HG02870 (cell line): ENCODE data around the gene WDR75.
"Not testable (repeated sequence)": the region's sequence is repeated elsewhere in the genome, so short reads cannot be mapped to it uniquely, and the experiment has no call there.

Experiments
- ATAC-seq: cut with Tn5 transposase; IDR thresholded peaks from one replicate; pipeline ENCODE4 v1.9.1; 2021; ENCODE audit warnings: mild to moderate bottlenecking, moderate library complexity; ENCODE audit not compliant: unreplicated experiment

WDR75 gene

DNA sequence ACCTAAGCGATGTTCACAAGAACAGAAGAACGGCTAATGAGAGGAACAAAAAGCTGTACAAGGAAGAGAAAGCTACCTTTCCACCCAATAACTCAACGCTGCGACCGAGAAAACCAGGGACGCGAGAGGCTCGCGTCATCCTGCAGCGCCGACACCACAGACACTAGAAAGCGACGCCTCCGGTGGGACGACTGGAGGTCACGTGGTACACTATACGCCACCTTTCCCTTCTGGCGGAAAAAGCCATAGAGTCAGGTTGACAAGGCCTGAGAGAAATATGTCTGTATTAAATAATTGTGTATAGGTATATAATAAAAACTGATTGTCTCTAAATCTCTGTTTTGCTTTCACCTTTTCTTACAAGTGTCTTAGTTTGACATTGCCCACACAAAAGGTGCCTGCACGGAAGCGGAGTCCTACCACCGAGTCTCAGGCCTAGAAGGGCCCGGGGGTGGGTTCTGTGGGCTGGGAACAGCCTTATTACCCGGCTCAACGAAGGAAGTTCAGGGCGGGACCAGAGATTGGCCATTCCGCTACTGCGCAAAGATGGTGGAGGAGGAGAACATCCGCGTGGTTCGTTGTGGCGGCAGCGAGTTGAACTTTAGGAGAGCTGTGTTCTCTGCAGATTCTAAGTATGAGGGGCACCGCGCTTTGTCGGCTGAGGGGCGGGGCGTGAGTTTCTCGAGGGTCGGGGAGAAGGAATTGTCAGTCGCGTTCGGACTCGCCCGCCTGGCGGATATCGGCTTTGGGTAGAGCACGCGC lies at the start of gene WDR75:
Gene WDR75, plus strand, starts transcription at position 528 of the 762 bp plus-strand sequence. Its CDS starts 19 bp downstream, at position 547.
- peak; percentile 84 for ATAC-seq

DNA sequence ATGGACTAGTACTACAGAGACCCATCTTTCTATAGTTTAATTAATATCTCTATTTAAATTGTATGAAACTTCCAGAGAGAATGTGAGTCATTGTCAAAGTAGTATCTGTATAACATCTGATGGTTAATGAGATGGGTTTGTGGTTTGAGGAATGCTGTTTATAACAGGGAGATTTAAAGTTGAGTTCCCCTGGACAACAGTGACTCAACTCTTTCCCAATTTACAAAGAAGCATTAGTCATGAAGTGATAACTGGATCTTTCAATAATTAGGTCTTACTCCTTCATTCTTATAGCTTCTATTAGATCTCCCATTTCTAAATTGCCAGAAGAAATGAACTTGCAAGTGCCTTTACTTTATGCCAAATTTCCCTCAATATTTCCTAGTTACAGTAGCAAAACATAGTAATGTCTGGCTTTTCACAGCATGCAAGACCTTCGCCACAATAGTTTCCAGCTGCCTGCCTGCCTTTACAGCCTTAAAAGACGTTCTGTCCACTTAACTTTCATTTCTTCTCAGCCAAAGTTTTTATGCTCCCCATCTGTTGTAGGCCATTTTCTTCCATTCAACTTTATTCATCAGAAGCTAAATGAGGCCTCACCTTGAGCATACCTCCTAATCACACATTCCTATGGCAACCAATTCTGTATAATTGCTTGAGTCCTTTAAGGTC lies 47.7 kb upstream of the WDR75 start:
- ATAC-seq = no peak

DNA sequence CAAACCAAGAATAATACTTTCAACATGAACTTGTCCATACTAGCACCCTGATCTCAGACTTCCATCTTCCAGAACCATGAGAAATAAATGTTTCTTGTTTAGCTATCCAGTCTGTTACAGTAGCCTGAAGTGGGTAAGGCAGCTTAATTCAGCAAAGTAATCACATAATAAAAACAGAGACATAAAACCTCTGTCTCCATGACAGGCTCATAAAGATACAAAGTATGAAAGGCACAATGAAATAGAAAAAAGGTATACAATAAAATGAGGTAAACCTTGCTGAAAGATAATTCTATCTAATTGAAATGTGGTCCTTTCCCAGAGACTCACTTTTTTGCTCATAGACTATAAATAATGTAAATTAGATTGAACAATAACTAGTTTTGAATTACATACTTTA lies 46.7 kb upstream of the WDR75 start:
- ATAC-seq = no peak

DNA sequence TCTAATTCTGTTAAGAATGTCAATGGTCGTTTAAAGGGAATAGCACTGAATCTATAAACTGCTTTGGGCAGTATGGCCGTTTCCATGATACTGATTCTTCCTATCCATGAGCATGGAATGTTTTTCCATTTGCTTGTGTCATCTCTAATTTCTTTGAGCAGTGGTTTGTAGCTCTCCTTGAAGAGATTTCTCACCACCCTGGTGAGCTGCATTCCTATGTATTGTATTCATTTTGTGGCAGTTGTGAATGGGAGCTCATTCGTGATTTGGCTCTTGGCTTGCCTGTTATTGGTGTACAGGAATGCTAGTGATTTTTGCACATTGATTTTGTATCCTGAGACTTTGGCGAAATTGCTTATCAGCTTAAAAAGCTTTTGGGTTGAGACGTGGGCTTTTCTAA lies 38.3 kb upstream of the WDR75 start:
- no peak for ATAC-seq

DNA sequence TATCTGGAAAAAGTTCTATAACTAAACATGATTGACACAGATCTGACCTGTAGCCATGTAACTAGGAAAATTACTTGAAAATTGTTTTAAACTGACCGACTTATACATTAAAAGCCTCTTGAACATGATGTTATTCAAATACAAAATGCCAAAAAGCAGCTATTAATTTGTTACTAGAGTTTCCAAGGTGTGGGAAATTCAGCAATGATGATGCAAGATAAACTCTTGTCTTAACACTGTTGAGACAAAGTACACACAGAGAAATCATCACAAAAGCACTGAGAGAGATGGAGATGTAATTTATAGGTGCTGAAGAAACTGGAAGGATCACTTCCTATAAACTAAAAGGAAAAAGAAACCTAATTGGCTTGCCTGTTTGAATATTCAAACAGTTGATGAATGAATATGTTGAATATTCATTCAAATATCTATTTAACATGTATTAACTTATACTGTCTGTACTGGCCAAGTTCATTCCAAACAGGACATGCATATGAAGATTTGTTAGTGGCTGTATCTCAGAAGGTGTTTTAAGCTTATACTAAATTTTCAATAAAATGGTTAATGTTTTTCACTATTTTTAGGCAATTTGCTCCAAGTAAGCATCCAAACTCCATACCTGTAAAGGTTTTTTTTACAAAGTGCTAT lies 34.6 kb upstream of the WDR75 start:
- ATAC-seq = no peak

DNA sequence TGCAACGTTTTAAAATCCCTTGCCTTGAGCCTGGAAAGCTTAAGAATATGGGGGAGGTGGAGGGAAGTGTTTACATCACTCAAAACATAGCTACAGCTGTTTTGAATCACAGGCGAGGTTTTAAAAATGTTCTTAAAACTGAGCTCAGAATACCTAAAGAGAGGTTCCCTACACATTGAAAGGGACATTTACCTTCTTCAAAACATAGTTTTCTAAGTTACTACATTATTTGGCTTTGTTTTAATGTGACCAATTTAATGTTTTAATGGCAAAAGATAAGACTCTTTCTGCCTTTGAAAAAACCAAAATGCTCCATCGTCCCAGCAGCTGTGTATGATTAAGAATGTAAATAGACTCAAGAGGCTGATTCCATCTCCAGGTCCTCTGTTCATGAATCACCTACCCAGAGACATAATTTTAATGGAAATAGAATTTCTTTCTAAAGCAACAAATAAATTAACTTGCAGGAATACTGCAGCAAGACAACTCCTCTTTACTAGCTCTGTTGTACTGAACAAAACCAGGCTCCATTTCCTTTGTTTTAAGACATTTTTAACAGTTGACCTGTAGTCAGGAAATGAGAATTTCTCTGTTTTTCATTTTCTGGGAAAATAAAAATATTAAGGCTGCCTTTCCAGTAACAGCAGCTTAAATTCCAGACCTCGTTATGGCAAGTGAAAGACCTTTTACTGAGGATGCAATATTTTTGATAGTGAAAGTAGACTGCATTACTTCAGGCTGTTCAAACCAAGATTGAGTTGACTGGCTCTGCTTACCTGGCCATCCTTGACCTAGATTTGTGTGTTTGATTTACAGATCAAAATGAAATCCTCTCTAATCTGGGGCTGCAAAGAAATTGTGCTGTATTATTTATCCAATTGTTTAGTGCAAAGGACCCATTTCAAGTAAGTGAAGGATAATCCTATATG lies 33.7 kb upstream of the WDR75 start:
- no peak for ATAC-seq

DNA sequence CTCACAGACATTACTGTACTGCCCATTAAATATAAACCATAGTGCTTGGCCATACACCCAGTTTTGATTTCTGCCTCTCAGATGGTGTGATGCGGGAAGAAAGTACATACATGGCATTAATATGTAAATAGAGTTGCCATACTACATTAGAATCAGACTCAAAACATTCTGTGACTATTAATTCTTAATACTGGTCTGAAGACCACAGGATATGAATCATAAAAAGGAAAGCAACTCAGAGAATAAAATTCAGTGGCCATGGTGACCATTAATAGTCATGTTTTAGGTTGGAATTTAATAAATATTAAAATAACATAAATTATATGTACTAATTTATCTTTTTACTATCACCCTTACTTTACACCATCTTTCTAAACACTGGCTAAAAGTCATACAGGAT lies 33.0 kb upstream of the WDR75 start:
- ATAC-seq = no peak

DNA sequence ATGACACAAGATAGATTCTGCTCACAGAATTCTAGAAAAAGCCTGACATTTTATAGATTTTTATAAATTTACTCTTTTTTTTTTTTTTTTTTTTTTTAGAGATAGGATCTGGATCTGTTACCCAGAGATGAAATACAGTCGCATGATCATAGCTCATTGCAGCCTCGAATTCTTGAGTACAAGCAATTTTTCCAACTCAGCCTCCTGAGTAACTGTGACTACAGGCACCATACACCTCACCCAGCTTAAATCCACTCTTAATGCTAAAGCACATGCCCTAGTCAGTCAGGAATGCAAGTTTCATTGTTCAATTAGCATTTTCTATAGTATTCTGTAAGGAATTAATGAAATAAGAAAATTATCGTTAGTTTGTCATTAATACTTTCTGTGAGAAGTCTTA lies 32.1 kb upstream of the WDR75 start:
- no peak for ATAC-seq

DNA sequence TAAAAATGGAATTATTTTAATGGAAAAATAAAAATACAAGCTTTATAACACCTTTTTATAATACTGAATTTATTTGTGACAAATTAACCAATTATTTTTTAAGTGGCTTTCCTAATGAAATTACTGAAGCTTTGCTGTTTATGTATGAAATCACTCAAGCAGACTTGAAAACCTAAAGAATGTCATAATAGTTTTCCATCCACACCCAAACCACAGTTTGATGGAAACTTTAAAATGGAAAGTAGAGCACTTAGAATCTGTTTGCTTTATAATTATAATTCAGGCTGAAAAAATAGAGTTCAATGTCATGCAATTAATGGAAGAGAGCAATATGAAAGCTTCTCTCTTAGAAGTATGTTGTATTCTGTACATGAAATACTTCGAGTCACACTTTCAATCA lies 31.6 kb upstream of the WDR75 start:
- ATAC-seq = no peak

DNA sequence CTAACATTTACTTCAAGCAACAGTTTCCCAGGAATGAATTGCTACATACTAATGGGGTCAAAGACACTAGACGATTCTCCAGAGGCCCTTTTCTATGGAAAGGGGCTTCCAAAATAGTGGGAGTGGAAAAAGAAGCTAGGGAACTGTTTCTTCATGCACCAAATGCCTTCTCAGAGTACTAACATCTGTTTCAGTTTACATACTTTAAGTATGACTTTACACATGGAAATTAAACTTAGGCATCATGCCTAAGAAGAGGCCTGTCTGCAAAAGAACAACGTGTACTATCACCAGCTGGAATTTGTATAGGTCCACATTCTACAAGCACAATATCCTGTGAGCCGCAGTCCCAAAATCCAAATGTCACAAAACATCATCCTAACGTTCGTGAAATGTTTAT lies 29.4 kb upstream of the WDR75 start:
- ATAC-seq = no peak

DNA sequence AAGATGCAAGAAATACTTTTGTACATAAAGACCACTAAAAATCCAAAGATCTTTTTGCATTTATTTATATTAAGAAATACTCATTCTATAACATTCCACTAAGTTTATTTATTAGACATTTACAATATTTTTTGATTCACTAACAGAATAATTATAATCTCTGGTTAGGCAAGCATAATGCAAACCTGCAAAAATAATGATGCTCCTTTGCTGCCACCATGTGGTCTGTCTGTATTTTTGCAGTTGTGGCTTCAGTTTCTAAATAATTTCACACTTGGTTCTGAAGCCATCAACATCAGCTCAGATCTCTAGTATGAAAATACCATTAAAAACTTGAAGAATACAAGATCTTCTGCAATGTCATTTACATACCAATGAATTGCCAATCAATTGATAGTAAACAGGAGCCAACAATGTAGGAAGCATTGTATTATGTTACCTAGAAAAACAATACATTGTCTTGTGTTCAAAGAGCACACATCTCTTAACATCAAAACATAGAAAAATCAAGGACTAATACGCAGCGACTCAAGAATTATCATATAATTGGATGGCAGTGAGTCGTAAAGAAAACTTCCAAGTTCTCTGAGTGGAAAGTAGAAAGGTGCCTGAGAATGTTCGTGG lies 28.8 kb upstream of the WDR75 start:
- ATAC-seq = peak; percentile 69

DNA sequence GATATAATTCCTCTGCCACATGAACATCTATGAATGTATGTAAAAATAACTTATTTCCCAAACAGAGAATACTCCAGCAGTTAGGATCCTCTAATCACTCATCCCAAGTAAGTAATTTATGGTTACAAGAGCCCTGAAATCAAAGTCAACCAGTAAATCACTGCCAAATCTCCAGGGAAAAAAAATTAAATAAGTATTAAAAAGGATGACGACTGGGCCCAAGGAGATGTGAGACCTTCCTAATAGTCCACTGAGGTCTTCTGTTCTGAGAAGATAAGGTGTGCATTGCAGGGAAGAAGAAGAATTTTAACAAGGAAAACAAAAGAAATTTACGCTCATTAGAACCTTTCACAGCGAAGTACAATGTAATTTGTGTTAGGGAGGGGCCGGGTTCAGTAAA lies 28.0 kb upstream of the WDR75 start:
- no peak for ATAC-seq

DNA sequence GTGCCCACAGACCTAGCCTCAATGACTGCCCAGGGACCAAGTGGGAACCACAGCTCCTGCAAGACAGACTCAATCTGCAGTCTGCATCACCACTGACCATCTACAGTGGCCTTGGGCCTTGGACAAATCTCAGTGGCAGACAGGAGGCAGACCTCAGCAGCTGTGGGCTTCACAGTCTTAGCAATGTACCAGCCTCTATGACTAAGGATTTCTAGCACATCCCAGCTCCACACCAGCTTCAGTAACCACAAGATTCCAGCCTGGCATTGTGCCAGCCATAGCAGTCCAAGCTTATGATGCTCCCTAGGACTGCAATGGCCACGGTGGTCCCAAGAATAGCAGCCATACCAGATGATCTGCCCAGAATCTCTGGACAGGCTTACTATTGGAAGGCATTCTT lies 19.6 kb upstream of the WDR75 start:
- no peak for ATAC-seq

DNA sequence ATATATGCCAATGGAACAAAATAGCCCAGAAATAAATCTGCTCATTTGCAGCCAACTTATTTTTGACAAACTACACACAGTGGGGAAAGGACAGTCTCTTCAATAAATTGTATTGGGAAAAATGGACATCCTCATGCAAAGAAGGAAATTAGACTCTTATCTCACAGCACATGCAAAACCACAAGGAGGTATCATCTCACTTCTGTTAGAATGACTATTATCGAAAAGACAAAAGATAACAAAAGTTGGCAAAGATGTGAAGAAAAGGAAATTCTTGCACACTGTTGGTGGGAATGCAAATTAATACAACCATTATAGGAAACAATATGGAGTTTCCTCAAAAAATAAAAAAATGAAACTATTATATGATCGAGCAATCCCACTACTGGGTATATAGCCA lies 16.3 kb upstream of the WDR75 start:
- no peak for ATAC-seq

DNA sequence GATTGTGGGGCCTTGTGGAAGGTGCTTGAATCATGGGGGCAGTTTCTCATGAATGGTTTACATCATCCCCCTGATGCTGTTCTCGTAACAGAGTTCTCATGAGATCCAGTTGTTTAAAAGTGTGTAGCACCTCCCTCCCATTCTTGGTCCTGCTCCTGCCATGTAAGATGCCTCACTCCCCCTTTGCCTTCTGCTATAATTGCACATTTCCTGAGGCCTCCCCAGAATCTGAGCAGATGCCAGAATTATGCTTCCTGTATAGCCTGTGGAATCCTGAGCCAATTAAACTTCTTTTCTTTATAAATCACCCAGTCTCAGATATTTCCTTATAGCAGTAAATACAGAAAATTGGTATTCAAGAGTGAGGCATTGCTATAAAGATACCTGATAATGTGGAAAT lies 15.6 kb upstream of the WDR75 start:
- no peak for ATAC-seq

DNA sequence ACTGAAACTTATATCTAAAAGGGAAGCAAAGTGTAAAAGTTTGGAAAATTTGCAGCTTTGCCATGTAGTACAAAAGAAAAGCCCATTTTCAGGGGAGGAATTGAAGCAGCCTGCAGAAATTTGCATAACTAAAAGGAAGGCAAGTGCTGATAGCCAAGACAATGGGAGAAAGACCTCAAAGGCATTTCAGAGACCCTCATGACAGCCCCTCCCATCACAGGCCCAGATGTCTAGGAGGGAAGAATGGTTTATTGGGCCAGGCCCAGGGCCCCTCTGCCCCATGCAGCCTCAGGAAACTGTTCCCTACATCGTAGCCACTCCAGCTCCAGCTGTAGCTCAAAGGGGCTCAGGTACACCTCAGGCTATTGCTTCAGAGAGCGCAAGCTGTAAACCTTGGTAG lies 14.4 kb upstream of the WDR75 start:
- ATAC-seq = no peak

DNA sequence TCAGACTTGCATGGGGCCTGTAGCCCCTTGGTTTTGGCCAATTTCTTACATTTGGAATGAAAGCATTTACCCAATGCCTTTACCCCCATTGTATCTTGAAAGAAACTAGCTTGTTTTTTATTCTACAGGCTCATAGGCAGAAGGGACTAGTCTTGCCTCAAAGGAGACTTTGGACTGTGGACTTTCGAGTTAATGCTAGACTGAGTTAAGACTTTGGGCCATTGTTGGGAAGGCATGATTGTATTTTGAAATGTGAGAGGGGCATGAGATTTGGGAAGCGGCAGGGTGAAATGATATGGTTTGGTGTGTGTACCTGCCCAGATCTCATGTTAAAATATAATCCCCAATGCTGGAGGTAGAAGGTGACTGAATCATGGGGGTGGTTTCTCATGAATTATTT lies 13.4 kb upstream of the WDR75 start:
- ATAC-seq = no peak

DNA sequence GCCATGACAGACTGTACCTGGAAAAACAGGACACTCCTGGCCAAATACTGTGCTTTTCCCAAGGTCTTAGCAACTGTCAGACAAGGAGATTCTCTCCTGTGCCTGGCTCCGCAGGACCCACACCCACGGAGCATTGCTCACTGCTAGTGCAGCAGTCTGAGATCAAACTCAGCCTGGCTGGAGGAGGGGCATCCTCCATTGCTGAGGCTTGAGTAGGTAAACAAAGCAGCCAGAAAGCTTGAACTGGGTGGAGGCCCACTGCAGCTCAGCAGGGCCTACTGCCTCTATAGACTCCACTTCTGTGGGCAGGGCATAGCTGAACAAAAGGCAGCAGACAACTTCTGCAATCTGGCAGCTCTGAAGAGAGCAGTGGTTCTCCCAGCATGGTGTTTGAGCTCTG lies 10.8 kb upstream of the WDR75 start:
- not testable (repeated sequence) for ATAC-seq

DNA sequence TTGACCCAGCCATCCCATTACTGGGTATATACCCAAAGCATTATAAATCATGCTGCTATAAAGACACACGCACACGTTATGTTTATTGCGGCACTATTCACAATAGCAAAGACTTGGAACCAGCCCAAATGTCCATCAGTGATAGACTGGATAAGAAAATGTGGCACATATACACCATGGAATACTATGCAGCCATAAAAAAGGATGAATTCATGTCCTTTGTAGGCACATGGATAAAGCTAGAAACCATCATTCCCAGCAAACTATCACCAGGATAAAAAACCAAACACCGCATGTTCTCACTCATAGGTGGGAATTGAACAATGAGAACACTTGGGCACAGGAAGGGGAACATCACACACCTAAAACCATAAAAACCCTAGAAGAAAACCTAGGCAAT lies 5.5 kb upstream of the WDR75 start:
- ATAC-seq = not testable (repeated sequence)

DNA sequence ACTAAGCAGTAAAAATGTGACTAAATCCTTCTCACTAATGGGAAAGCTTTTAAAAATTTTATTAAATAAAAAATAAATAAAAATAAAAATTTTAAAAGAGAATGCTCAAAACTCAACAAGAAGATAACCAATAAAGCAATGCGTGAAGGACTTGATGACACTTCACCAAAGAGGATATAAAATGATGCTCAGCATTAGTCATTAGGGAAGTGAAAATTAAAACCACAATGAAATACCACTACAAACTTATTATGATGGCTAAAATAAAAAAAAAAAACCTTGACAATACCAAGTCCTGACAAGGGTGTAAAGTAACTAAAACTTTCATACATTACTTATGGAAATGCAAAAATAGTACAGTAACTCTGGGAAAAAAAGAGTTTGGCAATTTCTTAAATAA lies 3.3 kb upstream of the WDR75 start:
- ATAC-seq = no peak

DNA sequence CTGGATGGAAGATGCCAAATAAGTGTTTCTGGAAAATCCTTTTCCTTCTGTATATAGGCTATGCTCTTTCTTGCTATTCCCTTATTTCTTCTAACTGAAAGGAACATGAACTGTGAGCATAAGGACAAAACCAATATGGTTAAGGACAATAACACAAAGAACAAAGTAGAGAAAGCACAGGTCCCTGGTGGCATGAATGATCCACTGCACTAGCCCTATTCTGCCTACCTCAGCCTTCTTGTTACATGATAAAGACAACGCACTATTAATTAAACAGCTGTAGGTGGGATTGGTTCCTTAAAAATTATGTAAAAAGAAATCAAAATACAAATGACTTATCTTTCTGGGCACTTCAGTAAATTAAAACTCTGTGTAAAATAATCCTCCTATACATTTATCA lies 1.9 kb upstream of the WDR75 start:
- ATAC-seq = no peak
